ENCODE measurements around the gene CLMP. TPM values are rescaled to one million over a fixed set of nuclear protein-coding genes. Genes with fewer than 3 reads are reported as not detected.

CLMP gene
- total and polyA plus RNA-seq, 2 donors (not counting 3 experiments of a cell fraction or from before 2014, with no cell fraction given): 0.03 to 0.18 TPM

- no peak overlapping the region for H3K9ac ChIP-seq (replicated peaks; ENCODE audit: extremely low read depth, insufficient read depth, low read length)
- peaks cover 24% of the 10 kb centered on the region for H3K79me2 ChIP-seq (ENCODE audit: control insufficient read depth, insufficient read depth, low read length)
- no peak for TF ChIP-seq EZH2 (IDR thresholded peaks at IDR 0.05; ENCODE audit: borderline replicate concordance, low read depth, low read length, severe bottlenecking)
- TF ChIP-seq, protein P1, sequence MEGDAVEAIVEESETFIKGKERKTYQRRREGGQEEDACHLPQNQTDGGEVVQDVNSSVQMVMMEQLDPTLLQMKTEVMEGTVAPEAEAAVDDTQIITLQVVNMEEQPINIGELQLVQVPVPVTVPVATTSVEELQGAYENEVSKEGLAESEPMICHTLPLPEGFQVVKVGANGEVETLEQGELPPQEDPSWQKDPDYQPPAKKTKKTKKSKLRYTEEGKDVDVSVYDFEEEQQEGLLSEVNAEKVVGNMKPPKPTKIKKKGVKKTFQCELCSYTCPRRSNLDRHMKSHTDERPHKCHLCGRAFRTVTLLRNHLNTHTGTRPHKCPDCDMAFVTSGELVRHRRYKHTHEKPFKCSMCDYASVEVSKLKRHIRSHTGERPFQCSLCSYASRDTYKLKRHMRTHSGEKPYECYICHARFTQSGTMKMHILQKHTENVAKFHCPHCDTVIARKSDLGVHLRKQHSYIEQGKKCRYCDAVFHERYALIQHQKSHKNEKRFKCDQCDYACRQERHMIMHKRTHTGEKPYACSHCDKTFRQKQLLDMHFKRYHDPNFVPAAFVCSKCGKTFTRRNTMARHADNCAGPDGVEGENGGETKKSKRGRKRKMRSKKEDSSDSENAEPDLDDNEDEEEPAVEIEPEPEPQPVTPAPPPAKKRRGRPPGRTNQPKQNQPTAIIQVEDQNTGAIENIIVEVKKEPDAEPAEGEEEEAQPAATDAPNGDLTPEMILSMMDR (IDR thresholded peaks at IDR 0.05; ENCODE audit: extremely low read depth in 1 of 2, insufficient read depth in 1 of 2, low read depth in 1 of 2, low read length in 2 of 2): no peak
- TF ChIP-seq POLR2AphosphoS5 (IDR thresholded peaks at IDR 0.05; ENCODE audit: insufficient read depth, low read depth, low read length): no peak
- no peak for TF ChIP-seq MAX (IDR thresholded peaks at IDR 0.05; ENCODE audit: insufficient read depth, insufficient read length)
- TF ChIP-seq MYC (IDR thresholded peaks at IDR 0.05; ENCODE audit: low read depth, low read length): no peak
- TF ChIP-seq FOS (IDR thresholded peaks at IDR 0.05; ENCODE audit: borderline replicate concordance, insufficient read depth, low read length): no peak
- TF ChIP-seq JUN (IDR thresholded peaks at IDR 0.05; ENCODE audit: borderline replicate concordance, insufficient read depth, insufficient read length, low read depth): no peak
- TF ChIP-seq GATA2 (IDR thresholded peaks at IDR 0.05; ENCODE audit: insufficient read depth, insufficient read length, low read depth, low read length): no peak
- TF ChIP-seq POLR2A (IDR thresholded peaks at IDR 0.05; ENCODE audit: low read depth, low read length): no peak
- H3K27ac ChIP-seq (ENCODE audit: insufficient read depth, low read depth, low read length): no peak overlapping the region
- ChIA-PET CTCF (interaction anchor here (1.0 to 1.5 kb wide), 3 partner anchors 12 to 43 kb away, joined by 3 to 6 read pairs (median 4); no protein-coding TSS in a partner anchor), POLR2A (interaction anchor here (0.6 kb wide), 1 partner anchor 1343 kb away, joined by 7 read pairs; no protein-coding TSS in a partner anchor)
- no TSS peak for BruUV-seq (replicated peaks)
- no peaks in the 10 kb centered on the region for H3K9me1 ChIP-seq (replicated peaks; ENCODE audit: control insufficient read depth, extremely low read depth, insufficient read depth, low read length)
- dilution Hi-C loops (cut with MboI; ENCODE audit: extremely low pct_ligation_motif_present, low sequenced_read_pairs): no loop called here
- H3K27me3 ChIP-seq (ENCODE audit: control insufficient read depth in 2 of 2, insufficient read depth in 2 of 2, low read length in 2 of 2): no peaks in the 10 kb centered on the region
- no peaks in the 10 kb centered on the region for H3K9me3 ChIP-seq (replicated peaks; ENCODE audit: control insufficient read depth, insufficient read depth, low read length)
- peaks cover 16% of the 10 kb centered on the region for H3K4me1 ChIP-seq (ENCODE audit: control insufficient read depth, extremely low read depth, insufficient read depth, low read length)
- H4K20me1 ChIP-seq (replicated peaks; ENCODE audit: control insufficient read depth, extremely low read depth, insufficient read depth, low read length): peaks cover 2% of the 10 kb centered on the region
- H2AFZ ChIP-seq (ENCODE audit: low read depth, low read length): no peak overlapping the region
- no peak overlapping the region for H3K4me2 ChIP-seq (ENCODE audit: insufficient read depth, low read length)
- peaks cover 0 to 5% of the 10 kb centered on the region in 2 experiments for H3K36me3 ChIP-seq (ENCODE audit: control insufficient read depth in 2 of 2, extremely low read depth in 1 of 2, insufficient read depth in 2 of 2, low read length in 2 of 2)
- DNase-seq (ENCODE audit: low read depth, low spot score) (no peak), FAIRE-seq (no peak)
- intact Hi-C loops (cut with micrococcal nuclease): loop anchor here (10.0 kb wide), 1 partner anchor 871 kb away; no protein-coding TSS in a partner anchor
- no peak overlapping the region for H3K4me3 ChIP-seq (replicated peaks in 1 of 3; ENCODE audit: insufficient read depth in 1 of 3, low read depth in 1 of 3, low read length in 3 of 3)
Measured at GRCh38 chr11:123065621-123066020, 129.4 kb downstream of the CLMP start.
